ENCODE results near the gene TFEB. TPM values are rescaled to one million over a fixed set of nuclear protein-coding genes. Genes with fewer than 3 reads are reported as not detected.

The TFEB gene
- total and polyA plus RNA-seq, 10 of the 15 experiments (the other 5 are each of a cell fraction or from before 2014, with no cell fraction given) = 0.84 to 108 (median 60.8) TPM

GRCh38 chr6:41735427-41736185 lies at the start of gene TFEB (continued):
- TF ChIP-seq ZBTB33 (IDR thresholded peaks at IDR 0.05) (no peak), KAT2A (conservative IDR thresholded peaks at IDR 0.05; ENCODE audit: control insufficient read depth, low read depth, low read length) (no peak), MTA2 (IDR thresholded peaks at IDR 0.05; ENCODE audit: low read depth) (no peak), MTA3 (IDR thresholded peaks at IDR 0.05; ENCODE audit: borderline replicate concordance, low read length) (no peak), IRF5 (IDR thresholded peaks at IDR 0.05; ENCODE audit: borderline replicate concordance) (no peak), SUPT20H (IDR thresholded peaks at IDR 0.05; ENCODE audit: borderline replicate concordance, control insufficient read depth, low read depth, low read length) (no peak), SIN3A (IDR thresholded peaks at IDR 0.05; ENCODE audit: low read depth, low read length) (peak; percentile 86), CEBPZ (IDR thresholded peaks at IDR 0.05; ENCODE audit: low read depth, low read length) (no peak), GATAD2B (conservative IDR thresholded peaks at IDR 0.05; ENCODE audit: low read depth) (no peak; the same call in 1 of the 2 replicates), USF2 (IDR thresholded peaks at IDR 0.05; ENCODE audit: borderline replicate concordance, low read depth, low read length) (no peak), HDAC6 (IDR thresholded peaks at IDR 0.05; ENCODE audit: unreplicated experiment) (no peak), POLR2AphosphoS2 (IDR thresholded peaks at IDR 0.05; ENCODE audit: low read depth, low read length) (no peak), BACH1 (IDR thresholded peaks at IDR 0.05; ENCODE audit: borderline replicate concordance) (peak; percentile 67), TCF7 (IDR thresholded peaks at IDR 0.05; ENCODE audit: borderline replicate concordance) (no peak), STAT3 (IDR thresholded peaks at IDR 0.05; ENCODE audit: low read depth, low read length) (no peak), RELB (IDR thresholded peaks at IDR 0.05; ENCODE audit: low read depth) (no peak)

Measured in GM12878 (cell line).